Right lobe of liver (tissue), 4 donors: ENCODE measurements around the gene CRYL1.

ENCODE experiments used
- POLR2A ChIP-seq: fragments of 450-650 bp; IDR thresholded peaks from one replicate; pipeline ENCODE4 v1.6.1; 2017; ENCODE audit warnings: antibody characterized with exemption, mild to moderate bottlenecking
- TF ChIP-seq, protein P1 (sequence below), 4 donors: fragments of 200-600 bp in 3 of 4; fragments of 450-650 bp in 1 of 4; IDR thresholded peaks; one replicate each; pipeline versions ENCODE4 v1.5.1 to v1.8.0; 2016 to 2022; ENCODE audit warnings: antibody characterized with exemption in 4 of 4, mild to moderate bottlenecking in 2 of 4
- donor health status: DM: no; HTN: no; CAD: no.
- donor health status: DM: no; HTN: no; CAD: no.
- donor health status: DM: no; HTN: yes; CAD: no.

- TF ChIP-seq, protein P1, sequence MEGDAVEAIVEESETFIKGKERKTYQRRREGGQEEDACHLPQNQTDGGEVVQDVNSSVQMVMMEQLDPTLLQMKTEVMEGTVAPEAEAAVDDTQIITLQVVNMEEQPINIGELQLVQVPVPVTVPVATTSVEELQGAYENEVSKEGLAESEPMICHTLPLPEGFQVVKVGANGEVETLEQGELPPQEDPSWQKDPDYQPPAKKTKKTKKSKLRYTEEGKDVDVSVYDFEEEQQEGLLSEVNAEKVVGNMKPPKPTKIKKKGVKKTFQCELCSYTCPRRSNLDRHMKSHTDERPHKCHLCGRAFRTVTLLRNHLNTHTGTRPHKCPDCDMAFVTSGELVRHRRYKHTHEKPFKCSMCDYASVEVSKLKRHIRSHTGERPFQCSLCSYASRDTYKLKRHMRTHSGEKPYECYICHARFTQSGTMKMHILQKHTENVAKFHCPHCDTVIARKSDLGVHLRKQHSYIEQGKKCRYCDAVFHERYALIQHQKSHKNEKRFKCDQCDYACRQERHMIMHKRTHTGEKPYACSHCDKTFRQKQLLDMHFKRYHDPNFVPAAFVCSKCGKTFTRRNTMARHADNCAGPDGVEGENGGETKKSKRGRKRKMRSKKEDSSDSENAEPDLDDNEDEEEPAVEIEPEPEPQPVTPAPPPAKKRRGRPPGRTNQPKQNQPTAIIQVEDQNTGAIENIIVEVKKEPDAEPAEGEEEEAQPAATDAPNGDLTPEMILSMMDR (IDR thresholded peaks at IDR 0.05): no peak
- no peak for TF ChIP-seq POLR2A
These were observed 31.0 kb downstream of the CRYL1 start for GRCh38 chr13:20494656-20495055.
